Neural progenitor cell (in vitro differentiated cells): ENCODE measurements around the gene CLEC4G.

Experiments used
- CTCF ChIP-seq: fragments of 200-600 bp; sonication (generic); IDR thresholded peaks from 2 replicates; pipeline ENCODE4 v1.5.1; 2017; ENCODE audit warnings: antibody characterized with exemption, mild to moderate bottlenecking
- EZH2 ChIP-seq: fragments of 200-600 bp; sonication (generic); IDR thresholded peaks from 2 replicates; pipeline ENCODE4 v1.6.1; 2017; ENCODE audit warnings: antibody characterized with exemption, mild to moderate bottlenecking, moderate library complexity
- EZH2phosphoT487 ChIP-seq: fragments of 200-600 bp; sonication (generic); IDR thresholded peaks from 2 replicates; pipeline ENCODE4 v1.6.1; 2017; ENCODE audit warnings: antibody characterized with exemption

GRCh38 chr19:7736148-7736547 is 4.2 kb upstream of the CLEC4G start:
- TF ChIP-seq CTCF (no peak), EZH2 (no peak), EZH2phosphoT487 (no peak)
